Gastrocnemius medialis (tissue), 4 donors: ENCODE measurements around the gene ZRANB3.

ENCODE experiments used
- POLR2A ChIP-seq, 2 donors: fragments of 450-650 bp; IDR thresholded peaks; one replicate each; pipeline ENCODE4 v1.6.1; 2017; ENCODE audit warnings: antibody characterized with exemption in 2 of 2, mild to moderate bottlenecking in 2 of 2, moderate library complexity in 2 of 2
- TF ChIP-seq, protein P1 (sequence below), 5 experiments: fragments of 450-650 bp in 3 of 5; fragments of 200-600 bp in 2 of 5; sonication (generic) in 2 of 5; IDR thresholded peaks in 4 of 5; conservative IDR thresholded peaks in 1 of 5; 1 replicate in 4 of 5; 2 replicates in 1 of 5; pipeline ENCODE4 v1.5.1; 2016 to 2019; ENCODE audit warnings: antibody characterized with exemption in 5 of 5, mild to moderate bottlenecking in 3 of 5, moderate library complexity in 3 of 5

DNA sequence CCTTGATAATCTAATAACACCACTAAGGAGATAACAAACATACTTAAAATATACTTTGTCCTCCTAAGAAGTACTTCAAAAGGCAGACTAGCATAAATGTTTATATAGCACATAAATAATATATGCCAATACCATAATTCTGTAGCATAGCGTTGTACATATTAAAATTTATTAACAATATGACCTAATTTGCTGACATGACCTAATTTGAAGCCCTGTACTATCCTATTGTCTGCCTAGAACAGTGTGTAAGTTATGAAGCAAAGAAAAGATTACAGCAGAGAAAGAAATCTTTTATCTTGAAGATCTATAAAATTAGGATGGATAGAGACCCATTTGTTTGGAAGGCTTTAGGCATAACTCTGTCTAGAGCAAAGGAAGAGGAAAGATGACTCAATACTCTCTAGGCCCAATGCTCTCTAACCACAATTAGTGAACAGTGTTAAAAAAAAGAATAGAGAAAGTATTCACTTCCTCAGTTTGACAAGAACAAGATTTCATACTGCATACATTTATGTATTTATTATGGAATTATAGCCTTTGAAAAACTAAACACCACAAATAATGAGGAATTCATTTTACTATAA is 231.3 kb downstream of the ZRANB3 start:
- TF ChIP-seq, protein P1, sequence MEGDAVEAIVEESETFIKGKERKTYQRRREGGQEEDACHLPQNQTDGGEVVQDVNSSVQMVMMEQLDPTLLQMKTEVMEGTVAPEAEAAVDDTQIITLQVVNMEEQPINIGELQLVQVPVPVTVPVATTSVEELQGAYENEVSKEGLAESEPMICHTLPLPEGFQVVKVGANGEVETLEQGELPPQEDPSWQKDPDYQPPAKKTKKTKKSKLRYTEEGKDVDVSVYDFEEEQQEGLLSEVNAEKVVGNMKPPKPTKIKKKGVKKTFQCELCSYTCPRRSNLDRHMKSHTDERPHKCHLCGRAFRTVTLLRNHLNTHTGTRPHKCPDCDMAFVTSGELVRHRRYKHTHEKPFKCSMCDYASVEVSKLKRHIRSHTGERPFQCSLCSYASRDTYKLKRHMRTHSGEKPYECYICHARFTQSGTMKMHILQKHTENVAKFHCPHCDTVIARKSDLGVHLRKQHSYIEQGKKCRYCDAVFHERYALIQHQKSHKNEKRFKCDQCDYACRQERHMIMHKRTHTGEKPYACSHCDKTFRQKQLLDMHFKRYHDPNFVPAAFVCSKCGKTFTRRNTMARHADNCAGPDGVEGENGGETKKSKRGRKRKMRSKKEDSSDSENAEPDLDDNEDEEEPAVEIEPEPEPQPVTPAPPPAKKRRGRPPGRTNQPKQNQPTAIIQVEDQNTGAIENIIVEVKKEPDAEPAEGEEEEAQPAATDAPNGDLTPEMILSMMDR (IDR thresholded peaks at IDR 0.05 in 4 of 5, conservative IDR thresholded peaks at IDR 0.05 in 1 of 5) = no peak
- no peak for TF ChIP-seq POLR2A (IDR thresholded peaks at IDR 0.05)
